M059J (cell line): ENCODE results near the gene CD209. TPM values are rescaled to one million over a fixed set of nuclear protein-coding genes. Genes with fewer than 3 reads are reported as not detected.

ENCODE experiments used
- total RNA-seq: library from RNA; depleted of rRNA; stranded (reverse); fragments of >200 nt; shearing (Covaris generic); gene quantifications from 2 replicates; pipeline ENCODE4 v1.2.3, GENCODE V29; 2014; rRNA removed

CD209 gene
- total RNA-seq, 1 experiment from 2014 or later: not detected

Other genes with a start within 250 kb of the CD209 start
- gene ZNF358, start 231.4 kb downstream of the CD209 start, total RNA-seq: 27.2 and 55.4 TPM in 2 replicates
- gene MCOLN1, start 224.9 kb downstream of the CD209 start, total RNA-seq: 2.9 and 7.8 TPM in 2 replicates
- gene PNPLA6, start 211.8 kb downstream of the CD209 start, total RNA-seq: 46.3 and 86.0 TPM in 2 replicates
- gene CAMSAP3, start 151.7 kb downstream of the CD209 start, total RNA-seq: 0.15 TPM in 1 of 2 replicates, not detected in the other
- gene XAB2, start 118.0 kb downstream of the CD209 start, total RNA-seq: 26.0 and 38.5 TPM in 2 replicates
- gene PET100, start 117.7 kb downstream of the CD209 start, total RNA-seq: 54.8 and 67.8 TPM in 2 replicates
- gene PCP2, start 113.8 kb downstream of the CD209 start, total RNA-seq: not detected in 2 replicates
- 0.30 and 2.8 TPM in 2 replicates for gene STXBP2, start 110.4 kb downstream of the CD209 start, total RNA-seq
- not detected in 2 replicates for gene RETN, start 78.5 kb downstream of the CD209 start, total RNA-seq
- not detected in 2 replicates for gene MCEMP1, start 70.4 kb downstream of the CD209 start, total RNA-seq
- gene TRAPPC5, start 66.7 kb downstream of the CD209 start, total RNA-seq: 89.9 and 101 TPM in 2 replicates
- not detected in 2 replicates for gene FCER2, start 45.4 kb downstream of the CD209 start, total RNA-seq
- not detected in 2 replicates for gene CLEC4G, start 15.4 kb downstream of the CD209 start, total RNA-seq
- gene CLEC4M, start 15.7 kb upstream of the CD209 start, total RNA-seq: not detected in 2 replicates
- 20.7 and 29.2 TPM in 2 replicates for gene EVI5L, start 82.7 kb upstream of the CD209 start, total RNA-seq
- not detected in 2 replicates for gene PRR36, start 126.9 kb upstream of the CD209 start, total RNA-seq
- gene LRRC8E, start 141.0 kb upstream of the CD209 start, total RNA-seq: 7.6 and 15.2 TPM in 2 replicates
- 6.8 and 8.3 TPM in 2 replicates for gene MAP2K7, start 156.3 kb upstream of the CD209 start, total RNA-seq
- gene TGFBR3L, start 167.3 kb upstream of the CD209 start, total RNA-seq: 1.1 and 2.9 TPM in 2 replicates
- 16.0 and 16.1 TPM in 2 replicates for gene SNAPC2, start 172.8 kb upstream of the CD209 start, total RNA-seq
- 6.7 and 10.1 TPM in 2 replicates for gene CTXN1, start 178.6 kb upstream of the CD209 start, total RNA-seq
- gene TIMM44, start 196.1 kb upstream of the CD209 start, total RNA-seq: 41.4 and 57.6 TPM in 2 replicates